ENCODE data around the gene CPN1. TPM values are rescaled to one million over a fixed set of nuclear protein-coding genes. Genes with fewer than 3 reads are reported as not detected.

Gene CPN1
- total RNA-seq, 4 donors from 2014 or later: 0.20 TPM; not detected in 3

DNA sequence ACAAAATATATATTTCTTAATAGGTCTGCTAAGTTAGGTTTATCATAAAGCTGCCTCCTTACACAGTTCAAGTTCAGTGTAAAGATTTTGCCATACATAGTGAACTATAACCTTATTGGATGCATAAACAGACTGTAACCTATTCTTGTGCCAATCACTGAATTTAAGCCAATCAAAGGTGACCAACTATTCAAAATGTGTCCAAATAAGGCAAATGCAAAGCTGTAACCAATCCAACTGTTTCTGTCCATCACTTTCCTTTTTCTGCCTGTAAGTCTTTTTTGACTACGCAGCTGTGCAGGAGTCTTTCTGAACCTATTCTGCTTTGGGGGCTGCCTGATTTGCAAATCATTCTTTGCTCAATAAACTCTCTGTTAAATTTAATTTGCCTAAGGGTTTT lies 60.3 kb downstream of the CPN1 start:
- DNase-seq (no peak), ATAC-seq (no peak)
- H3K4me3 ChIP-seq: no peak overlapping the region
- H3K27me3 ChIP-seq: no peaks in the 10 kb centered on the region
- TF ChIP-seq, protein P1, sequence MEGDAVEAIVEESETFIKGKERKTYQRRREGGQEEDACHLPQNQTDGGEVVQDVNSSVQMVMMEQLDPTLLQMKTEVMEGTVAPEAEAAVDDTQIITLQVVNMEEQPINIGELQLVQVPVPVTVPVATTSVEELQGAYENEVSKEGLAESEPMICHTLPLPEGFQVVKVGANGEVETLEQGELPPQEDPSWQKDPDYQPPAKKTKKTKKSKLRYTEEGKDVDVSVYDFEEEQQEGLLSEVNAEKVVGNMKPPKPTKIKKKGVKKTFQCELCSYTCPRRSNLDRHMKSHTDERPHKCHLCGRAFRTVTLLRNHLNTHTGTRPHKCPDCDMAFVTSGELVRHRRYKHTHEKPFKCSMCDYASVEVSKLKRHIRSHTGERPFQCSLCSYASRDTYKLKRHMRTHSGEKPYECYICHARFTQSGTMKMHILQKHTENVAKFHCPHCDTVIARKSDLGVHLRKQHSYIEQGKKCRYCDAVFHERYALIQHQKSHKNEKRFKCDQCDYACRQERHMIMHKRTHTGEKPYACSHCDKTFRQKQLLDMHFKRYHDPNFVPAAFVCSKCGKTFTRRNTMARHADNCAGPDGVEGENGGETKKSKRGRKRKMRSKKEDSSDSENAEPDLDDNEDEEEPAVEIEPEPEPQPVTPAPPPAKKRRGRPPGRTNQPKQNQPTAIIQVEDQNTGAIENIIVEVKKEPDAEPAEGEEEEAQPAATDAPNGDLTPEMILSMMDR (IDR thresholded peaks at IDR 0.05 in 4 of 5, conservative IDR thresholded peaks at IDR 0.05 in 1 of 5): no peak
- no peak for TF ChIP-seq POLR2A (IDR thresholded peaks at IDR 0.05)
- H3K4me1 ChIP-seq: no peaks in the 10 kb centered on the region
- no peaks in the 10 kb centered on the region for H3K9me3 ChIP-seq
- H3K27ac ChIP-seq: no peak overlapping the region
- no peaks in the 10 kb centered on the region for H3K36me3 ChIP-seq
- in situ Hi-C loops (cut with MboI; ENCODE audit: low sequenced_read_pairs in 4 of 4): loop anchor here in 1 of 4 donors (25.0 kb wide), 1 partner anchor 109 kb away; no protein-coding TSS in a partner anchor
- intact Hi-C loops (cut with DNase I; ENCODE audit: low total_unique reads): no loop called here

DNA sequence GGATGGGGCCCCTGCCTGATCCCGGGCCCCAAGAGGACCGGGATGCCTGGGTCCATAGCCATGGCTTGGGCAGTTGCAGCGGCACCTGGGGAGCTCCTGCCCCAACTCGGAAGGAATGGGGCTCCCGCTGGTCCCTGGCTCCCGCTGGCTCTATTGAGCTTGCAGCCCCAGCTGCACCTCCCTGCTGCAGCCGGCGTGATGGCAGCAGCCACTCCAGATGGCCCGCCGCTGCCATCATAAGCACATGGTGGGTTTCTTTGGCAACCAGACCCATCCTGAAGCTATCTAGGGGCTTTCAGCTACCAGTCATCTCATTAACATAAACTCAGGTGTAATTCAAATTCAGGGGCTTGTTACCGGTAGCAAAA lies 60.8 kb downstream of the CPN1 start:
- TF ChIP-seq POLR2A (IDR thresholded peaks at IDR 0.05): no peak
- TF ChIP-seq, protein P1 (IDR thresholded peaks at IDR 0.05 in 4 of 5, conservative IDR thresholded peaks at IDR 0.05 in 1 of 5): no peak
- ATAC-seq: no peak

DNA sequence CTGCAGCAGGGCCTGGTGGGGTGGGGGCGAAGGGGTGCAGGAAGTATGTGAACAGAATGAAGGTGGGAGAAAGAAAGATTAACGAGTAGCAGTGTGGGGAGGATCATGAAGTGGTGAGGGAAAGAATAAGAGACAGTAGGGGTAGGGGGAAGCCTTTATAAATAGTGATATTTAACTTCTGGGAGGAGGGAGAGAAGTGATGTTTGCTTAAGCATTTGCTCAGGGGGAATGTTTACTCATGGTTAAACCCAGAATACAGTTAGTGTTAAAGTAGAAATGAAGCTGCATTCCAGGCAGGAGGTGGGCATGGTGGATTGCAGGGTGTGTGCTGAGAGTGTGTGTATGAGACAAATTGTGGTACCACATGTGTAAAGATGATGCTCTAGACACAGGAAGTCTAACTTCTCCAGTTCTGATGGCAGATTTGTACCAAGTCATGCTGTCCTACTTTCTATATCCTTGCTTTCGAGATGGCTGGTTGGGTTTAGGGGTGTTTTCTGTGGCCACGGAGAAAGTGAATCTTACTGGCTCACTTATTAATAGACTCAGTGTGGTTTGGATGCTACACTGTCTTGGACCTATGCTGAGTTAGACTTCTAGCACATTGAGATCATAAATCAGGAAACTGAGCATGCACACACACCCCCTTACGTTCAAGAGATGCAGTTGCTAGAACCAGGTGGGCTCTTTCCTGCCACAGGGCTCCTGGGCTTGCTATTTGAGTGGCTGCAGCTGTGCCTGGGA lies 61.4 kb downstream of the CPN1 start:
- TF ChIP-seq, protein P1 (IDR thresholded peaks at IDR 0.05 in 4 of 5, conservative IDR thresholded peaks at IDR 0.05 in 1 of 5): no peak
- TF ChIP-seq POLR2A (IDR thresholded peaks at IDR 0.05): no peak
- intact Hi-C loops (cut with DNase I; ENCODE audit: low total_unique reads): no loop called here
- no peak for DNase-seq
- Histone ChIP-seq H3K27ac (no peak overlapping the region), H3K27me3 (no peaks in the 10 kb centered on the region), H3K4me1 (no peaks in the 10 kb centered on the region), H3K36me3 (no peaks in the 10 kb centered on the region), H3K9me3 (no peaks in the 10 kb centered on the region), H3K4me3 (no peak overlapping the region)
- in situ Hi-C loops (cut with MboI; ENCODE audit: low sequenced_read_pairs in 4 of 4): loop anchor here in 1 of 4 donors (25.0 kb wide), 1 partner anchor 108 kb away; no protein-coding TSS in a partner anchor
- ATAC-seq: no peak

More for the DNA sequence above, 60.8 kb downstream of the CPN1 start:
- H3K9me3 ChIP-seq: no peaks in the 10 kb centered on the region
- H3K4me3 ChIP-seq: no peak overlapping the region
- H3K27ac ChIP-seq: no peak overlapping the region
- in situ Hi-C loops (cut with MboI; ENCODE audit: low sequenced_read_pairs in 4 of 4) (loop anchor here in 1 of 4 donors (25.0 kb wide), 1 partner anchor 109 kb away; no protein-coding TSS in a partner anchor), intact Hi-C loops (cut with DNase I; ENCODE audit: low total_unique reads) (no loop called here)
- no peaks in the 10 kb centered on the region for H3K27me3 ChIP-seq
- H3K36me3 ChIP-seq: no peaks in the 10 kb centered on the region
- no peaks in the 10 kb centered on the region for H3K4me1 ChIP-seq
- no peak for DNase-seq

DNA sequence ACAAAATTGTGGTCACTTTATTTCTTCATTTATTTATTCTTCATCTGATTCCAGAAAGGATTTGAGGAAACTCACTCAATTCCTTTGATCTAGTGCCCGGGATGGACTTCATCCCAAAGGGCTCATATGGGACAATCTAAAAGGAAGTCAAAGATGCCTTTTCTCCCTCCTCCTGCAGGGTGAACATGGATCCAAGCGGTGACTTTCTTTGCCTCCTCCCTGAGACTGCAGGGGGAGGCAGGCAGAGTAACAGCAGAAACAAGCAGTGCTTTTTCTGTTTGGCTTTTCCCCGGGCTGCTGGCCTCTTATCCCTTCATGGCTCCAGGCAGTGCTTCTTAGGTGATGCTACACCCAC lies 61.9 kb downstream of the CPN1 start:
- Histone ChIP-seq H3K4me3 (no peak overlapping the region), H3K27me3 (no peaks in the 10 kb centered on the region), H3K9me3 (no peaks in the 10 kb centered on the region), H3K4me1 (no peaks in the 10 kb centered on the region), H3K36me3 (no peaks in the 10 kb centered on the region), H3K27ac (no peak overlapping the region)
- DNase-seq (no peak), ATAC-seq (no peak)
- TF ChIP-seq, protein P1 (IDR thresholded peaks at IDR 0.05 in 4 of 5, conservative IDR thresholded peaks at IDR 0.05 in 1 of 5): no peak
- TF ChIP-seq POLR2A (IDR thresholded peaks at IDR 0.05): no peak
- intact Hi-C loops (cut with DNase I; ENCODE audit: low total_unique reads) (loop anchor here (10.0 kb wide), 1 partner anchor 175 kb away; no protein-coding TSS in a partner anchor), in situ Hi-C loops (cut with MboI; ENCODE audit: low sequenced_read_pairs in 4 of 4) (loop anchor here in 2 of 4 donors (10.0 to 25.0 kb wide), 2 partner anchors 107 to 175 kb away; no protein-coding TSS in a partner anchor)

Measured in gastrocnemius medialis (tissue), 4 donors.